ENCODE measurements around the gene C7orf25.

DNA sequence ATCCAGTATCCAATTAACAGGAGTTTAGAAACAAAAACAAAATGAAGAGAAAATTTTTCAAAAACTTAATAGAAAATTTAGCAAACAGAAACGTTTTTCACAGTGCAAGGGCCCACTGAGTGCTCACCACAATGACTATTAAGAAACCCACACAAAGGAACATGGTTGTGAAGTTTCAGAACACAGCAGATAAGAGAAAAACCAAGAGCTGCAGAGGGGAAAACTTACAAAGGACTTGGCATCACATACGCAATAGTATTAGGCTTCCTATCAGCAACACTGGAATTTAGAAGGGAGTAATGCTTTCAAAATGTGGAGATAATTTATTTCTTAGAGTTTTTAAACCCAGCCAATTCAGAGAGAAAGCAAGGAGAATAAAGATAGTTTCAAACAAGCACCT lies 1.7 kb upstream of the C7orf25 start:
- TF ChIP-seq EZH2 (IDR thresholded peaks at IDR 0.05; ENCODE audit: low read length, missing control alignments) = no peak
- no peak for TF ChIP-seq CTCF (conservative IDR thresholded peaks at IDR 0.05 in 1 of 2, IDR thresholded peaks at IDR 0.05 in 1 of 2; ENCODE audit: low read depth in 1 of 2, low read length in 2 of 2)
